Body of pancreas (tissue), 4 donors: Measurements from ENCODE around the gene CLIP4.

ENCODE experiments used
- POLR2A ChIP-seq, 3 donors: fragments of 450-650 bp; IDR thresholded peaks; one replicate each; pipeline ENCODE4 v1.6.1; 2016; ENCODE audit warnings: antibody characterized with exemption in 3 of 3, mild to moderate bottlenecking in 2 of 3
- TF ChIP-seq, protein P1 (sequence below), 7 experiments: fragments of 450-650 bp in 4 of 7; fragments of 200-600 bp in 3 of 7; sonication (generic) in 3 of 7; IDR thresholded peaks; one replicate each; pipeline ENCODE4 v1.5.1; 2016 to 2019; ENCODE audit warnings: antibody characterized with exemption in 7 of 7

DNA sequence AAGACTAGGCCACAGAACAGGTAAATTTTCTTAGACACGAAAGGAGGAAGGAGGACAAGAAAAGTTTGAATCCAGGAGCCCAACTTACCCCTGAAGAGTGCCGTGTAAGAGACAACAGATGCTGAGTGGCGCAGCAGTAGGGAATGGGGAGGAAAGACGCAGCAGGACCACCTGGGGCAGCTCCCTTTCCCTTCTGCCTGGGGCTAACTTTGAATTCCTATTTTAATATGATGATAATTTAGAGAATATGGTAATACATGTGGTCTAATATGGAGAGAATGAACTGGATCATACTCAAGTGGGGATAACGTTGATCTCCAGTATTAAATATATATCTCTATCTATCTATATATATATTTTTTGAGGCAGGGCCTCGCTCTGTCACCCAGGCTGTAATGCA is 69.3 kb downstream of the CLIP4 start:
- TF ChIP-seq, protein P1, sequence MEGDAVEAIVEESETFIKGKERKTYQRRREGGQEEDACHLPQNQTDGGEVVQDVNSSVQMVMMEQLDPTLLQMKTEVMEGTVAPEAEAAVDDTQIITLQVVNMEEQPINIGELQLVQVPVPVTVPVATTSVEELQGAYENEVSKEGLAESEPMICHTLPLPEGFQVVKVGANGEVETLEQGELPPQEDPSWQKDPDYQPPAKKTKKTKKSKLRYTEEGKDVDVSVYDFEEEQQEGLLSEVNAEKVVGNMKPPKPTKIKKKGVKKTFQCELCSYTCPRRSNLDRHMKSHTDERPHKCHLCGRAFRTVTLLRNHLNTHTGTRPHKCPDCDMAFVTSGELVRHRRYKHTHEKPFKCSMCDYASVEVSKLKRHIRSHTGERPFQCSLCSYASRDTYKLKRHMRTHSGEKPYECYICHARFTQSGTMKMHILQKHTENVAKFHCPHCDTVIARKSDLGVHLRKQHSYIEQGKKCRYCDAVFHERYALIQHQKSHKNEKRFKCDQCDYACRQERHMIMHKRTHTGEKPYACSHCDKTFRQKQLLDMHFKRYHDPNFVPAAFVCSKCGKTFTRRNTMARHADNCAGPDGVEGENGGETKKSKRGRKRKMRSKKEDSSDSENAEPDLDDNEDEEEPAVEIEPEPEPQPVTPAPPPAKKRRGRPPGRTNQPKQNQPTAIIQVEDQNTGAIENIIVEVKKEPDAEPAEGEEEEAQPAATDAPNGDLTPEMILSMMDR (IDR thresholded peaks at IDR 0.05) = no peak
- no peak for TF ChIP-seq POLR2A (IDR thresholded peaks at IDR 0.05)
